MM.1S (cell line): ENCODE results near the gene HDHD5.
A peak's percentile ranks its signal among the peaks of the same experiment; 100 is the strongest.

Experiments
- DNase-seq: peaks from one replicate; pipeline ENCODE4 v3.0.0-alpha.2; 2015
- H2AFZ ChIP-seq: fragments of 300-600 bp; sonication (generic); 2 replicates; pipeline ENCODE4 v1.6.0; 2016; ENCODE audit warnings: antibody characterized with exemption, low read length
- H3F3A ChIP-seq: fragments of 300-600 bp; sonication (generic); 2 replicates; pipeline ENCODE4 v1.6.1; 2016; ENCODE audit warnings: mild to moderate bottlenecking, antibody characterized with exemption, low read length, moderate library complexity, mixed read lengths; ENCODE audit not compliant: insufficient read depth
- H3K27ac ChIP-seq: fragments of 300-600 bp; sonication (generic); 2 replicates; pipeline ENCODE4 v1.5.1; 2016; ENCODE audit warnings: mild to moderate bottlenecking, low read length
- H3K27me3 ChIP-seq: fragments of 300-600 bp; sonication (generic); replicated peaks from 2 replicates; pipeline ENCODE4 v1.6.0; 2016; ENCODE audit warnings: low read length; ENCODE audit not compliant: insufficient read depth
- H3K36me3 ChIP-seq: fragments of 300-600 bp; sonication (generic); replicated peaks from 2 replicates; pipeline ENCODE4 v1.6.1; 2016; ENCODE audit warnings: mild to moderate bottlenecking, low read length, mixed read lengths; ENCODE audit not compliant: insufficient read depth
- H3K4me1 ChIP-seq: fragments of 300-600 bp; sonication (generic); 2 replicates; pipeline ENCODE4 v1.6.1; 2016; ENCODE audit warnings: low read length, mixed read lengths
- H3K4me2 ChIP-seq: fragments of 300-600 bp; sonication (generic); 2 replicates; pipeline ENCODE4 v1.6.0; 2016; ENCODE audit warnings: low read depth, low read length
- H3K4me3 ChIP-seq: fragments of 300-600 bp; sonication (generic); 2 replicates; pipeline ENCODE4 v1.5.1; 2016; ENCODE audit warnings: low read length, mixed read lengths
- H3K79me2 ChIP-seq: fragments of 300-600 bp; sonication (generic); 2 replicates; pipeline ENCODE4 v1.6.1; 2016; ENCODE audit warnings: mixed run types, low read length, mixed read lengths
- H3K9ac ChIP-seq: fragments of 300-600 bp; sonication (generic); 2 replicates; pipeline ENCODE4 v1.6.1; 2016; ENCODE audit warnings: low read length, mixed read lengths
- H3K9me2 ChIP-seq: fragments of 300-600 bp; sonication (generic); replicated peaks from 2 replicates; pipeline ENCODE4 v1.6.1; 2016; ENCODE audit warnings: mild to moderate bottlenecking, low read length, mixed read lengths; ENCODE audit not compliant: insufficient read depth
- H3K9me3 ChIP-seq: fragments of 300-600 bp; sonication (generic); replicated peaks from 2 replicates; pipeline ENCODE4 v1.6.1; 2016; ENCODE audit warnings: mild to moderate bottlenecking, low read length, mixed read lengths; ENCODE audit not compliant: insufficient read depth
- H4K20me1 ChIP-seq: fragments of 300-600 bp; sonication (generic); 2 replicates; pipeline ENCODE4 v1.6.1; 2016; ENCODE audit warnings: mild to moderate bottlenecking, low read length, moderate library complexity, mixed read lengths; ENCODE audit not compliant: insufficient read depth
- EZH2 ChIP-seq: fragments of 300-600 bp; sonication (generic); optimal IDR thresholded peaks from 2 replicates; pipeline ENCODE3; 2017; ENCODE audit warnings: low read depth, mild to moderate bottlenecking, antibody characterized with exemption, low read length, mixed read lengths
- EZH2phosphoT487 ChIP-seq: fragments of 300-600 bp; sonication (generic); IDR thresholded peaks from 2 replicates; pipeline ENCODE4 v1.6.1; 2018; ENCODE audit warnings: antibody characterized with exemption, low read length
- TF ChIP-seq, protein P1 (sequence below): fragments of 300-600 bp; sonication (generic); IDR thresholded peaks from 2 replicates; pipeline ENCODE4 v1.5.1; 2016; ENCODE audit warnings: antibody characterized with exemption, low read length, mixed read lengths

Gene HDHD5

DNA sequence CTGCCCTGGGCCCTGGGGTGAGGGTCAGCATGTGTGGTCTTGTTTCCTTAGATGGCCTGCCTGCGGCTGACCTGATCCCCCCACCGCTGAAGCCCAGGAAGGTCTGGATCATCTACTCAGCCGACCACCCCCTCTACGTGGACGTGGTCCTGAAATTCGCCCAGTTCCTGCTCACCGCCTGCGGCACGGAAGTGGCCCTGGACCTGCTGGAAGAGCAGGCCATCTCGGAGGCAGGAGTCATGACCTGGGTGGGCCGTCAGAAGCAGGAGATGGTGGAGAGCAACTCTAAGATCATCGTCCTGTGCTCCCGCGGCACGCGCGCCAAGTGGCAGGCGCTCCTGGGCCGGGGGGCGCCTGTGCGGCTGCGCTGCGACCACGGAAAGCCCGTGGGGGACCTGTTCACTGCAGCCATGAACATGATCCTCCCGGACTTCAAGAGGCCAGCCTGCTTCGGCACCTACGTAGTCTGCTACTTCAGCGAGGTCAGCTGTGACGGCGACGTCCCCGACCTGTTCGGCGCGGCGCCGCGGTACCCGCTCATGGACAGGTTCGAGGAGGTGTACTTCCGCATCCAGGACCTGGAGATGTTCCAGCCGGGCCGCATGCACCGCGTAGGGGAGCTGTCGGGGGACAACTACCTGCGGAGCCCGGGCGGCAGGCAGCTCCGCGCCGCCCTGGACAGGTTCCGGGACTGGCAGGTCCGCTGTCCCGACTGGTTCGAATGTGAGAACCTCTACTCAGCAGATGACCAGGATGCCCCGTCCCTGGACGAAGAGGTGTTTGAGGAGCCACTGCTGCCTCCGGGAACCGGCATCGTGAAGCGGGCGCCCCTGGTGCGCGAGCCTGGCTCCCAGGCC is 50.6 kb downstream of the HDHD5 start:
- Histone ChIP-seq H3F3A (0 out of 2 replicates have a peak, but pooled peaks cover 4% of the 10 kb centered on the region), H3K27ac (no peak overlapping the region), H3K9me2 (no peaks in the 10 kb centered on the region), H4K20me1 (no peaks in the 10 kb centered on the region), H3K36me3 (no peaks in the 10 kb centered on the region), H3K4me1 (no peaks in the 10 kb centered on the region), H2AFZ (no peak overlapping the region), H3K27me3 (no peaks in the 10 kb centered on the region), H3K9me3 (no peaks in the 10 kb centered on the region), H3K79me2 (no peaks in the 10 kb centered on the region), H3K4me2 (no peak overlapping the region), H3K4me3 (no peak overlapping the region), H3K9ac (no peak overlapping the region)
- TF ChIP-seq, protein P1, sequence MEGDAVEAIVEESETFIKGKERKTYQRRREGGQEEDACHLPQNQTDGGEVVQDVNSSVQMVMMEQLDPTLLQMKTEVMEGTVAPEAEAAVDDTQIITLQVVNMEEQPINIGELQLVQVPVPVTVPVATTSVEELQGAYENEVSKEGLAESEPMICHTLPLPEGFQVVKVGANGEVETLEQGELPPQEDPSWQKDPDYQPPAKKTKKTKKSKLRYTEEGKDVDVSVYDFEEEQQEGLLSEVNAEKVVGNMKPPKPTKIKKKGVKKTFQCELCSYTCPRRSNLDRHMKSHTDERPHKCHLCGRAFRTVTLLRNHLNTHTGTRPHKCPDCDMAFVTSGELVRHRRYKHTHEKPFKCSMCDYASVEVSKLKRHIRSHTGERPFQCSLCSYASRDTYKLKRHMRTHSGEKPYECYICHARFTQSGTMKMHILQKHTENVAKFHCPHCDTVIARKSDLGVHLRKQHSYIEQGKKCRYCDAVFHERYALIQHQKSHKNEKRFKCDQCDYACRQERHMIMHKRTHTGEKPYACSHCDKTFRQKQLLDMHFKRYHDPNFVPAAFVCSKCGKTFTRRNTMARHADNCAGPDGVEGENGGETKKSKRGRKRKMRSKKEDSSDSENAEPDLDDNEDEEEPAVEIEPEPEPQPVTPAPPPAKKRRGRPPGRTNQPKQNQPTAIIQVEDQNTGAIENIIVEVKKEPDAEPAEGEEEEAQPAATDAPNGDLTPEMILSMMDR: no peak
- TF ChIP-seq EZH2phosphoT487 (no peak), EZH2 (no peak)
- no peak for DNase-seq

DNA sequence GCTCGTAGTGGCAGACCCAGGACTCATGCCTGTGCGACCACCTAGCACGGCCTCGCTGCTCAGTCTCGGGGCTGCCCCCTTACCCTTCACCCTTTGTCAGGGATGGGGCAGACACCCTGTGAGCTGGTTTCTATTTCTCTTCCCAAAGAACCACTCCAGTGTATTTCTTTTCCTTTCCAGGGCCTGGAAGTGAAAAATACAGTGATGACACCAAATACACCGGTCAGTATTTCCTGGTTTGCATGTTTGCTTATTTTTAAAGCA is 51.6 kb downstream of the HDHD5 start:
- Histone ChIP-seq H3K79me2 (no peaks in the 10 kb centered on the region), H3K36me3 (no peaks in the 10 kb centered on the region), H3K9me3 (no peaks in the 10 kb centered on the region), H3K27me3 (no peaks in the 10 kb centered on the region), H3K4me2 (no peak overlapping the region; the same call in 1 of the 2 replicates), H2AFZ (no peak overlapping the region), H3K9me2 (no peaks in the 10 kb centered on the region), H3K27ac (no peak overlapping the region), H3F3A (0 out of 2 replicates have a peak, but pooled peaks cover 4% of the 10 kb centered on the region), H3K4me1 (no peaks in the 10 kb centered on the region), H3K4me3 (no peak overlapping the region), H3K9ac (no peak overlapping the region), H4K20me1 (no peaks in the 10 kb centered on the region)
- no peak for TF ChIP-seq EZH2phosphoT487
- no peak for TF ChIP-seq EZH2
- TF ChIP-seq, protein P1: no peak
- no peak for DNase-seq

DNA sequence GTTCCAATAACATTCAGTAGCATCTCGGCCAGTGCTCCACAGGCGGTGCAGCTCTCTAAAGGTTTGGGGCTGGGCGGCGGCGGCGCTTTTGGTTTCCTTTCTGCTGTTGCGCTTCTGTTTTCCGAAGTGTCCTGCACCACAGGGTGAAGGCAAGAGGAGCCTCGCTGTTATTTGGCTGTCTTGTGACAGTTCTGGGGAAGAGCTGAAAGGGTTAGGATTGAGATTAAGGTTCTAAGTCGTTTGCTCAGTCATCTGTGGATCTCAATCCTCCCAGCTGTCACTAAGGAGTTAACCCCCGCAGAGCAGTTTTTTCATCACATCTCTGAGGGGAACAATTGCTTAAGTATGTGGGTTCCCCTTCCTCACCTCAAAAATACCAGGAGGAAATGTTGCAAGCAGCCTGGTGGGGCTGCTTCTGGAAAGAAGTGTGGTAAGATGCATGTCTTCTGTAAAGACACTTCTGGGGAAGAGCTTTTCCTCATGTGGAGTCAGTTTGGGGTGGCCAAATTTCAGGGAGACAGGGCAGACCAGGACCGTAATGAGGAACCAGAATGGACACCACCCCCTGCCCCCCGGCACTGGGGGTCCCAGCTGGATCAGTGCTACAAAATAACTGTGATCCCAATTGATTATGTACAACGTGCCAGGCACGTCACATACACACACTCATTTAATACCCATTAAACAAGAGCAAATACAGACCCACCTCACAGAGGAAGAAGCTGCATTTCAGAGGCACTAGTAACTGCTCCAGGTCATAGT is 52.1 kb downstream of the HDHD5 start:
- H3K4me2 ChIP-seq: peak overlapping the region; percentile 18; the same call in 1 of the 2 replicates
- no peak overlapping the region for H3K4me3 ChIP-seq
- H3K27me3 ChIP-seq: no peaks in the 10 kb centered on the region
- no peaks in the 10 kb centered on the region for H4K20me1 ChIP-seq
- H3K36me3 ChIP-seq: no peaks in the 10 kb centered on the region
- no peak for DNase-seq
- peak overlapping the region; percentile 31; the same call in 1 of the 2 replicates for H3K27ac ChIP-seq
- no peaks in the 10 kb centered on the region for H3K9me3 ChIP-seq
- no peaks in the 10 kb centered on the region for H3K4me1 ChIP-seq
- no peaks in the 10 kb centered on the region for H3K79me2 ChIP-seq
- 0 out of 2 replicates have a peak, but pooled peaks cover 4% of the 10 kb centered on the region for H3F3A ChIP-seq
- H2AFZ ChIP-seq: 0 out of 2 replicates have a peak overlapping the region, but pooled peaks have one; percentile 3
- TF ChIP-seq, protein P1: no peak
- TF ChIP-seq EZH2phosphoT487: no peak
- no peak for TF ChIP-seq EZH2
- H3K9me2 ChIP-seq: no peaks in the 10 kb centered on the region
- no peak overlapping the region for H3K9ac ChIP-seq
